HEK293 (cell line): ENCODE results near the gene CAMK2G.

Experiments used
- RBAK ChIP-seq: fragments of 450-650 bp; formaldehyde crosslinking; IDR thresholded peaks from 2 replicates; pipeline ENCODE4 v1.5.1; 2016; ENCODE audit warnings: missing biosample characterization, missing genetic modification characterization
- ZNF157 ChIP-seq: fragments of 450-650 bp; formaldehyde crosslinking; IDR thresholded peaks from 2 replicates; pipeline ENCODE4 v1.5.1; 2016; ENCODE audit warnings: missing biosample characterization, missing genetic modification characterization
- ZNF350 ChIP-seq: fragments of 450-650 bp; formaldehyde crosslinking; IDR thresholded peaks from 2 replicates; pipeline ENCODE4 v1.5.0; 2017; ENCODE audit warnings: missing biosample characterization, mild to moderate bottlenecking, missing genetic modification characterization
- ZNF37A ChIP-seq: fragments of 450-650 bp; IDR thresholded peaks from 2 replicates; pipeline ENCODE4 v1.5.1; 2018; ENCODE audit warnings: missing biosample characterization, missing genetic modification characterization
- TF ChIP-seq, protein P1 (sequence below): fragments of 450-650 bp; formaldehyde crosslinking; IDR thresholded peaks from 2 replicates; pipeline ENCODE4 v1.5.1; 2016; ENCODE audit warnings: missing biosample characterization, missing genetic modification characterization
- TF ChIP-seq, protein P2 (sequence below): fragments of 450-650 bp; formaldehyde crosslinking; IDR thresholded peaks from 2 replicates; pipeline ENCODE4; 2016; ENCODE audit warnings: missing biosample characterization, missing genetic modification characterization
- TF ChIP-seq, protein P3 (sequence below): fragments of 450-650 bp; formaldehyde crosslinking; IDR thresholded peaks from 2 replicates; pipeline ENCODE4 v1.5.1; 2016; ENCODE audit warnings: missing biosample characterization, missing genetic modification characterization
- TF ChIP-seq, protein P4 (sequence below): fragments of 450-650 bp; formaldehyde crosslinking; IDR thresholded peaks from 2 replicates; pipeline ENCODE4 v1.5.1; 2016; ENCODE audit warnings: missing biosample characterization, missing genetic modification characterization, low read depth
- TF ChIP-seq, protein P5 (sequence below): fragments of 450-650 bp; formaldehyde crosslinking; IDR thresholded peaks from 2 replicates; pipeline ENCODE4 v1.5.1; 2017; ENCODE audit warnings: missing biosample characterization, missing genetic modification characterization
- TF ChIP-seq, protein P6 (sequence below): fragments of 450-650 bp; formaldehyde crosslinking; IDR thresholded peaks from 2 replicates; pipeline ENCODE4 v1.5.1; 2016; ENCODE audit warnings: missing biosample characterization, missing genetic modification characterization

DNA sequence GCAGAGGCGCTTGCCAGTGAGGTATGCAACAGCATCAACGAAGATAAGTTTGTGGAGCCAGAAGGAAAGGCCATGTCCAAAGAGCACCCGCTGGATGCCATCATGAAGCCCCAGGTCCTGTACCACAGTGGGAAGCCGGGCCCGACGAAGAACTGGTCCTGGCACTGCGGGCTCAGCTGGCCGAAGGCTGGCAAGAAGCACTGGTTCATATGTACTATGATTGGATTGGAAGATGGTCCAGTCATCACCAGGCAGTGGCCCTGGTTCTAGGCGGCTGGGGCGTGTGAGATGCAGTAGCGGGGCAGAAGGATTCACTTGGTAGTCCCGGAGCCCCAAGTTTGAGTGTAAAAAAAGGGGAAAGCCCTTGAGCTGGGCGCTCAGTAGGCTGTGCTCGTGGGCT, 66.9 kb downstream of the CAMK2G start:
- TF ChIP-seq, protein P1, sequence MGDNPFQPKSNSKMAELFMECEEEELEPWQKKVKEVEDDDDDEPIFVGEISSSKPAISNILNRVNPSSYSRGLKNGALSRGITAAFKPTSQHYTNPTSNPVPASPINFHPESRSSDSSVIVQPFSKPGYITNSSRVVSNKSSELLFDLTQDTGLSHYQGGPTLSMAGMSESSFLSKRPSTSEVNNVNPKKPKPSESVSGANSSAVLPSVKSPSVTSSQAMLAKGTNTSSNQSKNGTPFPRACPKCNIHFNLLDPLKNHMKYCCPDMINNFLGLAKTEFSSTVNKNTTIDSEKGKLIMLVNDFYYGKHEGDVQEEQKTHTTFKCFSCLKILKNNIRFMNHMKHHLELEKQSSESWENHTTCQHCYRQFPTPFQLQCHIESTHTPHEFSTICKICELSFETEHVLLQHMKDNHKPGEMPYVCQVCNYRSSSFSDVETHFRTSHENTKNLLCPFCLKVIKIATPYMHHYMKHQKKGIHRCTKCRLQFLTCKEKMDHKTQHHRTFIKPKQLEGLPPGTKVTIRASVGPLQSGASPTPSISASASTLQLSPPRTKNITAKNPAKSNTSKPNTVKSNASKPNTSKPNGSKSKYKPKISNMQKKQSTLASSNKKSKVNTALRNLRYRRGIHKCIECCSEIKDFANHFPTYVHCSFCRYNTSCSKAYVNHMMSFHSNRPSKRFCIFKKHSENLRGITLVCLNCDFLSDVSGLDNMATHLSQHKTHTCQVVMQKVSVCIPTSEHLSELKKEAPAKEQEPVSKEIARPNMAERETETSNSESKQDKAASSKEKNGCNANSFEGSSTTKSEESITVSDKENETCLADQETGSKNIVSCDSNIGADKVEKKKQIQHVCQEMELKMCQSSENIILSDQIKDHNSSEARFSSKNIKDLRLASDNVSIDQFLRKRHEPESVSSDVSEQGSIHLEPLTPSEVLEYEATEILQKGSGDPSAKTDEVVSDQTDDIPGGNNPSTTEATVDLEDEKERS (tag by site-specific recombination), result no peak
- no peak for TF ChIP-seq RBAK (tag by site-specific recombination)
- no peak for TF ChIP-seq ZNF37A (tag by site-specific recombination)
- TF ChIP-seq, protein P2, sequence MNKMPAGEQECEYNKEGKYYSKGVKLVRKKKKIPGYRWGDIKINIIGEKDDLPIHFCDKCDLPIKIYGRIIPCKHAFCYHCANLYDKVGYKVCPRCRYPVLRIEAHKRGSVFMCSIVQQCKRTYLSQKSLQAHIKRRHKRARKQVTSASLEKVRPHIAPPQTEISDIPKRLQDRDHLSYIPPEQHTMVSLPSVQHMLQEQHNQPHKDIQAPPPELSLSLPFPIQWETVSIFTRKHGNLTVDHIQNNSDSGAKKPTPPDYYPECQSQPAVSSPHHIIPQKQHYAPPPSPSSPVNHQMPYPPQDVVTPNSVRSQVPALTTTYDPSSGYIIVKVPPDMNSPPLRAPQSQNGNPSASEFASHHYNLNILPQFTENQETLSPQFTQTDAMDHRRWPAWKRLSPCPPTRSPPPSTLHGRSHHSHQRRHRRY (tag by site-specific recombination), result no peak
- no peak for TF ChIP-seq ZNF157 (tag by site-specific recombination)
- TF ChIP-seq, protein P3, sequence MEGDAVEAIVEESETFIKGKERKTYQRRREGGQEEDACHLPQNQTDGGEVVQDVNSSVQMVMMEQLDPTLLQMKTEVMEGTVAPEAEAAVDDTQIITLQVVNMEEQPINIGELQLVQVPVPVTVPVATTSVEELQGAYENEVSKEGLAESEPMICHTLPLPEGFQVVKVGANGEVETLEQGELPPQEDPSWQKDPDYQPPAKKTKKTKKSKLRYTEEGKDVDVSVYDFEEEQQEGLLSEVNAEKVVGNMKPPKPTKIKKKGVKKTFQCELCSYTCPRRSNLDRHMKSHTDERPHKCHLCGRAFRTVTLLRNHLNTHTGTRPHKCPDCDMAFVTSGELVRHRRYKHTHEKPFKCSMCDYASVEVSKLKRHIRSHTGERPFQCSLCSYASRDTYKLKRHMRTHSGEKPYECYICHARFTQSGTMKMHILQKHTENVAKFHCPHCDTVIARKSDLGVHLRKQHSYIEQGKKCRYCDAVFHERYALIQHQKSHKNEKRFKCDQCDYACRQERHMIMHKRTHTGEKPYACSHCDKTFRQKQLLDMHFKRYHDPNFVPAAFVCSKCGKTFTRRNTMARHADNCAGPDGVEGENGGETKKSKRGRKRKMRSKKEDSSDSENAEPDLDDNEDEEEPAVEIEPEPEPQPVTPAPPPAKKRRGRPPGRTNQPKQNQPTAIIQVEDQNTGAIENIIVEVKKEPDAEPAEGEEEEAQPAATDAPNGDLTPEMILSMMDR (tag by site-specific recombination), result no peak
- TF ChIP-seq, protein P4, sequence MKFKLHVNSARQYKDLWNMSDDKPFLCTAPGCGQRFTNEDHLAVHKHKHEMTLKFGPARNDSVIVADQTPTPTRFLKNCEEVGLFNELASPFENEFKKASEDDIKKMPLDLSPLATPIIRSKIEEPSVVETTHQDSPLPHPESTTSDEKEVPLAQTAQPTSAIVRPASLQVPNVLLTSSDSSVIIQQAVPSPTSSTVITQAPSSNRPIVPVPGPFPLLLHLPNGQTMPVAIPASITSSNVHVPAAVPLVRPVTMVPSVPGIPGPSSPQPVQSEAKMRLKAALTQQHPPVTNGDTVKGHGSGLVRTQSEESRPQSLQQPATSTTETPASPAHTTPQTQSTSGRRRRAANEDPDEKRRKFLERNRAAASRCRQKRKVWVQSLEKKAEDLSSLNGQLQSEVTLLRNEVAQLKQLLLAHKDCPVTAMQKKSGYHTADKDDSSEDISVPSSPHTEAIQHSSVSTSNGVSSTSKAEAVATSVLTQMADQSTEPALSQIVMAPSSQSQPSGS (tag by site-specific recombination), result no peak
- no peak for TF ChIP-seq ZNF350
- TF ChIP-seq, protein P5, sequence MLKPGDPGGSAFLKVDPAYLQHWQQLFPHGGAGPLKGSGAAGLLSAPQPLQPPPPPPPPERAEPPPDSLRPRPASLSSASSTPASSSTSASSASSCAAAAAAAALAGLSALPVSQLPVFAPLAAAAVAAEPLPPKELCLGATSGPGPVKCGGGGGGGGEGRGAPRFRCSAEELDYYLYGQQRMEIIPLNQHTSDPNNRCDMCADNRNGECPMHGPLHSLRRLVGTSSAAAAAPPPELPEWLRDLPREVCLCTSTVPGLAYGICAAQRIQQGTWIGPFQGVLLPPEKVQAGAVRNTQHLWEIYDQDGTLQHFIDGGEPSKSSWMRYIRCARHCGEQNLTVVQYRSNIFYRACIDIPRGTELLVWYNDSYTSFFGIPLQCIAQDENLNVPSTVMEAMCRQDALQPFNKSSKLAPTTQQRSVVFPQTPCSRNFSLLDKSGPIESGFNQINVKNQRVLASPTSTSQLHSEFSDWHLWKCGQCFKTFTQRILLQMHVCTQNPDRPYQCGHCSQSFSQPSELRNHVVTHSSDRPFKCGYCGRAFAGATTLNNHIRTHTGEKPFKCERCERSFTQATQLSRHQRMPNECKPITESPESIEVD, result no peak
- TF ChIP-seq, protein P6, sequence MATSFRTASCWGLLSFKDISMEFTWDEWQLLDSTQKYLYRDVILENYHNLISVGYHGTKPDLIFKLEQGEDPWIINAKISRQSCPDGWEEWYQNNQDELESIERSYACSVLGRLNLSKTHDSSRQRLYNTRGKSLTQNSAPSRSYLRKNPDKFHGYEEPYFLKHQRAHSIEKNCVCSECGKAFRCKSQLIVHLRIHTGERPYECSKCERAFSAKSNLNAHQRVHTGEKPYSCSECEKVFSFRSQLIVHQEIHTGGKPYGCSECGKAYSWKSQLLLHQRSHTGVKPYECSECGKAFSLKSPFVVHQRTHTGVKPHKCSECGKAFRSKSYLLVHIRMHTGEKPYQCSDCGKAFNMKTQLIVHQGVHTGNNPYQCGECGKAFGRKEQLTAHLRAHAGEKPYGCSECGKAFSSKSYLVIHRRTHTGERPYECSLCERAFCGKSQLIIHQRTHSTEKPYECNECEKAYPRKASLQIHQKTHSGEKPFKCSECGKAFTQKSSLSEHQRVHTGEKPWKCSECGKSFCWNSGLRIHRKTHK (tag by site-specific recombination), result no peak
